ENCODE data around the gene CTNNA1.

The CTNNA1 gene

GRCh38 chr5:138955013-138955660, 201.9 kb downstream of the CTNNA1 start:
- DNase-seq (ENCODE audit: low read depth), result no peak
- TF ChIP-seq, protein P1, sequence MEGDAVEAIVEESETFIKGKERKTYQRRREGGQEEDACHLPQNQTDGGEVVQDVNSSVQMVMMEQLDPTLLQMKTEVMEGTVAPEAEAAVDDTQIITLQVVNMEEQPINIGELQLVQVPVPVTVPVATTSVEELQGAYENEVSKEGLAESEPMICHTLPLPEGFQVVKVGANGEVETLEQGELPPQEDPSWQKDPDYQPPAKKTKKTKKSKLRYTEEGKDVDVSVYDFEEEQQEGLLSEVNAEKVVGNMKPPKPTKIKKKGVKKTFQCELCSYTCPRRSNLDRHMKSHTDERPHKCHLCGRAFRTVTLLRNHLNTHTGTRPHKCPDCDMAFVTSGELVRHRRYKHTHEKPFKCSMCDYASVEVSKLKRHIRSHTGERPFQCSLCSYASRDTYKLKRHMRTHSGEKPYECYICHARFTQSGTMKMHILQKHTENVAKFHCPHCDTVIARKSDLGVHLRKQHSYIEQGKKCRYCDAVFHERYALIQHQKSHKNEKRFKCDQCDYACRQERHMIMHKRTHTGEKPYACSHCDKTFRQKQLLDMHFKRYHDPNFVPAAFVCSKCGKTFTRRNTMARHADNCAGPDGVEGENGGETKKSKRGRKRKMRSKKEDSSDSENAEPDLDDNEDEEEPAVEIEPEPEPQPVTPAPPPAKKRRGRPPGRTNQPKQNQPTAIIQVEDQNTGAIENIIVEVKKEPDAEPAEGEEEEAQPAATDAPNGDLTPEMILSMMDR (IDR thresholded peaks at IDR 0.05; ENCODE audit: insufficient read depth, low read depth, low read length, missing control alignments), result no peak

GRCh38 chr5:138955671-138956295, 202.6 kb downstream of the CTNNA1 start:
- no peak for DNase-seq (ENCODE audit: low read depth)
- TF ChIP-seq, protein P1 (IDR thresholded peaks at IDR 0.05; ENCODE audit: insufficient read depth, low read depth, low read length, missing control alignments), result no peak
- no peak overlapping the region for H3K4me3 ChIP-seq (ENCODE audit: low read length)

More at GRCh38 chr5:138955013-138955660, 201.9 kb downstream of the CTNNA1 start:
- no peak overlapping the region for H3K4me3 ChIP-seq (ENCODE audit: low read length)

- DNase-seq (ENCODE audit: low read depth), result no peak
- TF ChIP-seq, protein P1 (IDR thresholded peaks at IDR 0.05; ENCODE audit: insufficient read depth, low read depth, low read length, missing control alignments), result no peak
- no peak overlapping the region for H3K4me3 ChIP-seq (ENCODE audit: low read length)
Observed at GRCh38 chr5:138956801-138957200, 203.6 kb downstream of the CTNNA1 start.

DNA sequence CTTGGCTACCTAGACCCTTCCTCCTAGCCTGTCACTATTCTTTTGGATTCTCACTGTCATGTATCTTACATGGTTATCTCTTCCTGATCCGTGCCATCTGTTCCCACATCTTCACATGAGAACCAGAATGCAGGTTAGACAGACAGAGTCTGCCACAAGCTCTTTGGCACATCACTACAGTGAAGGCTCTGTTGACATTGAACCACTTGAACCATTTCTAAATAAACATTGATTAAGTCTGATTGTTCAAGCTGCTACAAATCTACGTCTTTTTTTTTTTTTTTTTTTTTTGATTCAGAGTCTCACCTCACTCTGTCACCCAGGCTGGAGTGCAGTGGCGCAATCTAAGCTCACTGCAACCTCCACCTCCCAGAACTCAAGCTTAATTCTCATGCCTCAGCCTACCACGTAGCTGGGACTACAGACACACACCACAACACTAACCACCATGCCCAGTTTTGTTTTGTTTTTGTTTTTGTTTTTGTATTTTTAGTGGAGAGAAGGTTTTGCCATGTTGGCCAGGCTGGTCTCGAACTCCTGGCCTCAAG, 207.0 kb downstream of the CTNNA1 start:
- no peak overlapping the region for H3K4me3 ChIP-seq (ENCODE audit: low read length)
- DNase-seq (ENCODE audit: low read depth), result no peak
- TF ChIP-seq, protein P1 (IDR thresholded peaks at IDR 0.05; ENCODE audit: insufficient read depth, low read depth, low read length, missing control alignments), result no peak

GRCh38 chr5:138961221-138961620, 208.0 kb downstream of the CTNNA1 start:
- TF ChIP-seq, protein P1 (IDR thresholded peaks at IDR 0.05; ENCODE audit: insufficient read depth, low read depth, low read length, missing control alignments), result no peak
- no peak overlapping the region for H3K4me3 ChIP-seq (ENCODE audit: low read length)
- no peak for DNase-seq (ENCODE audit: low read depth)

- DNase-seq (ENCODE audit: low read depth), result no peak
- TF ChIP-seq, protein P1 (IDR thresholded peaks at IDR 0.05; ENCODE audit: insufficient read depth, low read depth, low read length, missing control alignments), result no peak
- no peak overlapping the region for H3K4me3 ChIP-seq (ENCODE audit: low read length)
Observed at GRCh38 chr5:138961729-138962128, 208.5 kb downstream of the CTNNA1 start.

All from epithelial cell of esophagus (primary cell).